NCI-H146 treated with DMSO at 0.1 percent for 48 hours (cell line): ENCODE measurements around the gene RTP2.

Experiments used
- DNase-seq: peaks from one replicate; lab custom pipeline; 2025; ENCODE audit not compliant: unreplicated experiment; lab: John Stamatoyannopoulos, UW

The RTP2 gene

DNA sequence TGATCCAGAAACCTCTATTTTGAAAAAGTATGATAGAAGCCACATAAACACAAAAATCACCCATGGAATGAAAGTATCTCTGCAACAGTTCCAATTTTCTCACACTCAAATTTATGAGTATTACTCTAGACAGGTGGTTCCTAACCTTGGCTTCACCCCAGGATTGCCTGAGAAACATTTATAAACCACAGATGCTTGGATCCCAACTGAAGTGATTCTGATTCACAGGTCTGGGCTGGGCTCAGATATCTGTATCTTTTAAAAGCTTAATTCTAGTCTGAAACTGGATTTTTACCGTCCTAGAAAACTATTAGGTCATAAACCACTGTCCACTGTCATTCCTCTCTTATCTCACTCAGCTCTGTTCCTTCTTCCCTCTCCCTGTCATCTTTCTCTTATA lies 24.8 kb downstream of the RTP2 start:
- DNase-seq, result no peak

DNA sequence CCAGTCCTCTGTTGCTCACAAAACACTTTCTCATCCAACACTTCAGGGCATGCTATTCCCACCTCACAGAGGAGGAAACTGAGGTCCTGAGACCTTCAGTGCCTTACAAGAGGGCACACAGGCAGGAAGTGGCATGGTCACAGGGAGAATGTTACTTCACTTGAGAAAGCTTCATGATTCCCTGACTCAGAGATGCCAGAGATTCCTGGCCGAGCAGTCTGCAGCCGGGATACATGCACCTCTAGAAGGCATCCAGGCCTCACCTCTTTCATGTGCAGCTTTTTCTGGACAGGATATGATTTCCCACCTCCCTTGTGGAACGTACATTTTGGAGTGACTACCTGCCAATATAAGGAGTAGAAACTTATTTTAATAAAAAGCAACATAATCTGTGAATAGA lies 29.3 kb downstream of the RTP2 start:
- no peak for DNase-seq

DNA sequence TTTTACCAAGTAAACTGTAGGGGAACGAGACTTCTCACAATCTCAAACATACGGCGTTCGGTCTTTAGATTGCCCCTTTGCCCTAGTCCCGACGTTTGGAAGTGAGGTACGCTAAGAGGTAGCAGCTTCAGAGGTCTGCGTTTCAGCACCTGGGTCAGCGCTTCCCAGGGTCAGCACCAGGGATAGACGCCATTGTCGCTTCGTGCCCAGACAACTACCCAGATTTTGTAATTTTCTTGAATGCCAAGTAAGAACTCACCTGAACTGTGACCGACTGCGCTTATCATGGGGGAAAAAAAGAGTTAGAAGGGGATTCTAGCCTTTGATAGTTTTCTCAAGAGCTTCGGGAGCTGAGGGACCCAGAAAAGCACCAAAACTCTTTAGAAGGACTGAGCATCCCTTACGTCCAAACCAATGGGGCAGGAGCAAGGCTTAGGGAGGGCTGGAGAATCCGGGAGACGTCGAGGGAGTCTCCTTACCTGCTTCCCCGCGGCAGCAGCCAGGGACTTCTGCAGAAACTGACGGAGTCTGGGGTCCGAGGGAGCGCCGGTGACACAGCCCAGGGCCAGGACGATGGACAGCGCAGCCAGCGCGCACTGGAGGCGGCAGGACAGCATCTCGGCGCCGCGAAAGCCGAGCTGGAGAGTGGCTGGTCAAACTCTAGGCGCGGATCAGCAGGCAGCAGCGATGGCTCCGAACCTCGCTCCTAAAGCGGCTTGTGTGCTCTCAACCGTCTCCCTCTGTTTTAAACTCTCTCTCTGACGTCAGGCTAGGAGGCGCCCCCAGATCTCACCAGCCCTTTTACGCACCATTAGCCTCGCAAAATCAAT lies 32.5 kb downstream of the RTP2 start, which contains the start of gene SST:
Gene SST, minus strand, starts transcription at position 720 of the 830 bp plus-strand sequence. Its CDS starts 103 bp downstream, at position 617.
- no peak for DNase-seq

DNA sequence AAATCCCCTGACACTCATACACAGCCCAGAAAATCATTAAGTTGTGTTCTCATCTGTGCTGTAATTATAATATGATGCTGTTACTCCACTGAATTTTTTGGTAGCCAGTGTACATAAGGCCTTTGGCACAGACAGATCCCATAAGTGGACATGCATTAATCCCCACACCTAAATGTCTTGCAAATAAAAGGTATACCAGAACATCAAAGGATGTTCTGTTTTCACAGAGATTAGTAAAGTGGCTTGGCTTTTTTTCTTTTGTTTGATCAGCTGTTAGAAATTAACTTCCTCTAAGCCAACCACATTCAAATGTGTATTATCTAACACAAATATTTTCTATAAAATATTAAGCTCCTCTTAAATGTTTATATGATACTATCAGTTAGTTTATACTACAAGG lies 34.8 kb downstream of the RTP2 start:
- peak; percentile 46 for DNase-seq

DNA sequence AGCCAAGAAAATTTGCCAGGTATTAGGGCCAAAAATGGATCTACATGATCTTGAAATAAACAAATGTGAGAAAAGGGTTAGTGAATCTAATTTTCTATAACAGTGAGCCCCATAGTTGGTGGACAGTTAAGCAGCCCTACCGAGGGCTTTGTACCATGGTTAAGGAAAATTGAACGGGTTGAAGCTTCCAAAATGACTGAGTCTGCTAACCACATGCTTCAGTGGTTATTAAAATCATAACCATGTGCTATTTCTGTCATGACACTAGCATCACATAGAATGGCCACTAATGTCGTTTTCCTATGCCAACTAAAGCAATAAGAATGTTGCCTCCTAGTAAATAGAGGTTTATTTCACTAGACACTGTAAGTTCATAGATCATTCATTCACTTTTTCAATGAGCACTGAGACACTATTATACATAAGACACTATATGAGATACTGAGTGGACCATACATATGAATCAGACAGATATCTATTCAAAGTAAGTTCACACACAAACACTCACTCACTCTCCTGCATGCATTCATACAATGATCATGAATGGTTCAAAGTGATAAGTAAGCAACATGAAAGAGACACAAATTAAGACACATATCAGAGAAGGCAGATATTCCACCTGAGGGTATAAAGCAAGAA lies 36.5 kb downstream of the RTP2 start:
- DNase-seq, result no peak

DNA sequence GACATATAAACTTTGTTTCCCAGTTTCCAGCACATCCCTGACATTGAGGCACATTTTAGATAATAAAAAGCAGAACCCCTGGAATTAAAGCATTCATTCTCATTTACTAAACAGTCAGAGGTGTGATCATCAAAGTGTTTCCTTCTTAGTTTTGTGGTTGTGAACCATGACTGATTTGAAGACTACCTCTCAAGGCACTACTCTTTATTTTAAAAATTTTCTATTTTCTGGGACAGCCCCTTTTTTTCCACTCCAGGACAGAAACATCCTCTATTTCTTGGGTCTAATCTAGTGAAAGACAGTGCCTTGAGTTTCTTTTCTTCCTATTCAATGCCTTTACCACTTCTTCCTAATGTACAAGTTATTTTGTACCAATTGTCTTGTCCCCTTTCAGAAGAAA lies 37.3 kb downstream of the RTP2 start:
- DNase-seq, result no peak

DNA sequence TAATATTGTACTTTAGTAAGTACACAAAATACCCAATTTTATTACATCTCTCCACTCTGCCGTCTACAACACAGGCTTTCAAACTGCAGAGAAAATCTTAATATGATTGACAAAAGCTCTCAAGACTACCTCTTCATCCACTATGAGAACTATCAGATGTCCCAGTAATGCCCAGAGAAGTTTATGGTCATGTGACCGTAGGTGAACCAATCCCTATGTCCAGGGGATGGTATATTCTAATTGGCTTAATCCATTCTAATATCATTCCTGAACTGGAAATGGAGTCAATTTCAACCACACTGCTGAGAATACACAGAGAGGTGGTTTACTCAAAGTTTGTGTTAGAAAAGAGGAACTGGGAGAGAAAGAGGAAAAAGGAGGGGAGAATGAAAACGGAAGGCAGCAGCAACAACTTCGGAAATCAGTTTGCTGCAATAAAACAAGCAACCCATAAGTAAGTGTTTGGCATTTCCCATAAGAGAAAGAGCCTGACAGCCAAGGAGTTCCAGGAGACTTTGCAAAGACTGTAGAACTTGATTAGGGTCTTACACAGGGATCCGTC lies 39.4 kb downstream of the RTP2 start:
- DNase-seq, result no peak

DNA sequence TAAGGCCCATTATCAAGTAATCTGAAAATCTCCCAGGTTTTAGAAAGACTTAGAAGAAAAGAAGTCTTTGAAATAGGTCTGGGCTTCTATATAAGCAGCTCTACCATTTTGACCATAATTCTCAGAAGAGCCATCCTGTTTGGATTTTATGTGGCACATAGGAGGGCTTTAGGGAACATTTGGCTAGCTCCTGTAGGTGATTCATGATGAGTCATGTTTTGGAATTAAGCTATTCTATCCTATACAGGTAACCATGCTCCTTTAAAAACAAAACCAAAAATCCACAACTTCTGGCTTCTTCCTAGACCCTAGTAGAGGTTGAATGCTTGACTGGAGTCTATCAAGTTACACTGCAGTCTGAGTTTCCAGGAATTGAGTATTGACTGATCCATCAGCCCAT lies 41.1 kb downstream of the RTP2 start:
- DNase-seq, result no peak

DNA sequence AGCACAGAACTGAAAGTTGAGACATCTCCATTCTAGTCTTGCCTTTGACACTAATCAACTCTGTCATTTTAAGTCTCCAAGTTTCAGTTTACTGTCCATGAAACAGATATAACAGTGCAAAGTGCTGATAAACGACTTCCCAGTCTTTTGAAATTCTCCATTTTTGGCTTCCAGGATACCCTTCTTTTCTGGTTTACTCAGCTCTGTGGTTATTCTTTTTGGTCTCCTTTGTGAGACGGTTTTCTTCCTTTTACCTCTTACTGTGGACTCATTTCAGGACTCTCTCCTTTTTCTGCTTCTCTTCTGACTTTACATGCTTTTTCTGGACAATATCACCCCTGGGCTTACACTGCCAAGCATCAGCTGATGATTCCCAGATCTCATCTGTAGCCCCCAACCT lies 51.1 kb downstream of the RTP2 start:
- DNase-seq, result no peak
